COLO668 (cell line): Measurements from ENCODE around the gene CRYBA2.

Experiments
- DNase-seq: peaks from one replicate; lab custom pipeline; 2025; ENCODE audit not compliant: unreplicated experiment; lab: John Stamatoyannopoulos, UW

CRYBA2 gene

DNA sequence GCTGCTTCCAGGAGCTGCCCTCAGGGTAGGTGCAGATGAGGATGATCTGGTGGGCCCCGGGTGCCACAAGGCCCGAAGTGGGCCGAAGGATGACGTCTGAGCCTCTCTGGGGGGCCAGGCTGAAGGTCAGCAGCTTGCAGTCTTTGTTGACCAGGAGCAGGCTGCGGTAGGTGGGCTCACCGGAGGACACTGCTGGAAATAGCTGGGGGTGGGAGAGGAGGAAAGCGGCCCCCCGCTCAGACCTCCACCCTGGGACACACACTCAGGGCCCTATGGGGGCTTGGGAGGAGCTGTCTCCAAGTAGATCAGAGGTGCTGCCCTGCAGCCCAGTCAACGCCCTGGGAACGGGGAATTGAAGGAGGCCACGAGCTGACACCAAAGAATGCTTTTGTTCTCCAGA lies 30.8 kb upstream of the CRYBA2 start:
- DNase-seq: no peak

DNA sequence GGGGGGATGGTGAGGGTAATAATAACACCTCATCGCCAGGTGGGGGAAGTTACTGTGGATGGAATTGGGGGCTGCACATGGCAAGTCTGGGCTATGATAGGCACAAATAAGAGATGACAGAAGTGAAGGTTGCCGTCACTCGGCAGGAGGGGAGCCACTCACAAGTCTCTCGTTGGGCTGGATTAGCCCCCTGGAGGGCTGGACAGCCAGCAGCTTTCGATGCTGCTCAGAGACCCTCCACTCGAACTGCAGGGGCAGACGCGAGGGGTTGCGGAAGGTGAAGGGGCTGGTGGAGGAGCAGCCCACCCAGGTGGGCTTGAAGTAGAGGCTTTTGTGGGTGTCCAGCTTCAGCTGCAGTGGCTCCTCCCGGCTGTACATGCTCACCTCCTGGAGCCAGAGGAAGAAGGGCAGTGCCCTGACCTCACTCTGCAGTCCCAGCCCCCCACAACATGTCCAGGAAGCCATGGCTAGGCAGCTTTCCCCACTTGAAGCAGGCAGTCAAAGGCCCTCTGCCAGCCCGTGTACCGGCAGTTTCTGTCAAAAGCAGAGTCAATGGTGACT lies 29.9 kb upstream of the CRYBA2 start:
- DNase-seq: no peak

DNA sequence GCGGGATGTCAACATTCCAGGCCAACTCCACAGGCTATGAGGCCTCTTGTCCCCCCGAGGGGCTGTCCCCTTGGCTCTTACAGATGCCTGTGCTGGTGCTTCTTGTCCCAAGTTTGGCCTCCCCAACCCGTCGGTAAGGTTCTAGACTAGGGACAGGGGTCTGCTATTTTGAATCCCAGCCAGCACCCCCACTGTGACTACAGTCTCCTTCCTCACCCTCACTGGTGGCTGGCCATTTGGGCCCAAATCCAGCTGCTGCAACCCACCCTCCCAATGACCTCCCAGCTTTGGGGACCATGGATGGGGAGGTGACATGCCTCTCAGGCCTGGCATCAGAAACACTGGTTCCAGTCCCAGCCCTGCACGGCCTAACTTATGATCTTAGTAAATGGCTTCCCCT lies 29.4 kb upstream of the CRYBA2 start:
- DNase-seq: no peak

DNA sequence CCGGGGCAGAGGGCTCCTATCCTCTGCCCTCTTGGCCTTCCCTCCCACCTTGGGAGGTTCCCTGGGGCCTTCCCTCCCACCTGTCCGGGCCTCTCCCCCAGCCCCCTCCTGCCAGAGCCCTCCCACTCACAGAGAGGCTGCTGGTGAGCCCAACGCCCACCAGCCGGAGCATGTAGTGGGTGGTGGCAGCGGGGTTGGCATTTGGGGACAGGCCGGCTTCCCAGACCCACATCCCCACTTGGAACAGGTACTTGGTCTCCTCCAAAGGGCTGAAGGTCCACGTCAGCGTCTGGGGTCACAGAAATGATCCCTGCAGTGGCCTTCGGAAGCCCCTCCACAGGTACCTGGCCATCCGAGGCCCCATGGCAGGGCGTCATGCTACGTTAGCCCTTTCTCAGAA lies 28.8 kb upstream of the CRYBA2 start:
- DNase-seq: no peak

DNA sequence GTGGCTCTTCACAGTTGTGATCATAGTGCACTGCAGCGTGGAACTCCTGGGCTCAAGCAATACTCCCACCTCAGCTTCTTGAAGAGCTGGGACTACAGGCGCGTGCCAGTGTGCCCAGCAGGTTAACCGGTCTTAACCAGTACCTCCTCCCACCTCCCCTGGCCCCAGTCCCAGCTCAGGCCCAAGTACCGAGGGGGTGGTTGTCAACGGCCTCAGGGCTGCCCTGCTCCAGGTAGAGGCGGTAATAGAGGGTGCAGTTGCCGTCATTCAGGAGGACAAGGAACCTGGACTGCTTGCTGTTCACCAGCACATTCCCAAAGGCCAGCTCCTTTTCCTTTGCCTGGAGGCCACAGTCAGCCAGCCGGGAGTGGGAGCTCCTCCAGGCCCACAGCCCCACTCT lies 28.4 kb upstream of the CRYBA2 start:
- DNase-seq: no peak

DNA sequence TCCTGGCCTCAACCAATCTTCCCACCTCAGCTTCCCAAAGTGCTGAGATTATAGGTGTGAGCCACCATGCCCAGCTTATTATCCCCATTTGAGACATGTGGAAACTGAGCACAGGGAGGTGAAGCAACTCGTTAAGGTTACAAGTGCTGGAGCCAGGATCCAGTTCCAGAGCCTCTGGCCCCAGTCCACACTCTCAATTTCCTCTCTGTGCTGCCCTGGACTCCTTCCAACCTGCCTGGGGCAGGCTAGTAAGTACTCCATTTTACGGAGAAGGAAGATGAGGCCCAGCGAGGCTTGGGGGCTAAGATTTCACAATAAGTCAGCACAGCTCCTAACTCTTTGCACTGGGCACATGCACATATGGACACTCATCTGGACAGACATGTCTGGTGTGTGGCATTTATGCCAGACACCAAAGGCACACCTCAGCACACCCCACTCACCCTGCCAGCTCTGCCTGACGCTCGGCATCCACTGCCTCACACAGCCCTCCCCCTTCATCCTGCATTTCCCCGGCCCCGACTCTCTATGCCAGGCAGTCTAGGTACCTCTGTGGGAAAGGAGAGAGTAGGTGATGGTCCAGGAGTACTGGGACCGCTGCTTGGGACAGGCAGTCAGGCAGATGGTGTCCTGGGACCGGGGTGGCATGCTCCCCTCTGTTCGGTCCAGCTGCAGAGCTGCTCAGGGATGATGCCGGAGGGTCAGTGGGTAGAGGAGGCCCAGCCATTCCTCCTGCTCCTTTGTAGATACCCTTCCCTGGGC lies 27.6 kb upstream of the CRYBA2 start:
- no peak for DNase-seq

DNA sequence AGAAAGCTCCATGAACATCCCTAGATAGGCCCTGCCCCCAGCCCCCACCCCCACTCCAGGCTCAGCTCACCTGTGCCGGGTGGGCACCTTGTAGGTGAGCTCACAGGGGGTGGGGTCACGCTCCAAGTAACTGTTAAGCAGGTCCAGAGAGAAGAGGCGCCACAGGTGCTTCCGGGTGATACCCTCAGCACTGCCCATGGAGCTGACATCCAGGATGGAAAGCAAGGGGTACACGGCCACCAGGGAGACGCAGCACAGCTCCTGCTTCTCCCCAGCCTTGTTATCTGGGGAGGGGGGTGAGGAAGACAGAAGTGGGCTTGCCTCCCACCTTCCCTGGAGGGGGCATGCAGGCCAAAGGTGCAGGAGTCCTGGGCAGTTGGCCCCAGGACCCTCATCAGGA lies 26.2 kb upstream of the CRYBA2 start:
- DNase-seq: no peak

DNA sequence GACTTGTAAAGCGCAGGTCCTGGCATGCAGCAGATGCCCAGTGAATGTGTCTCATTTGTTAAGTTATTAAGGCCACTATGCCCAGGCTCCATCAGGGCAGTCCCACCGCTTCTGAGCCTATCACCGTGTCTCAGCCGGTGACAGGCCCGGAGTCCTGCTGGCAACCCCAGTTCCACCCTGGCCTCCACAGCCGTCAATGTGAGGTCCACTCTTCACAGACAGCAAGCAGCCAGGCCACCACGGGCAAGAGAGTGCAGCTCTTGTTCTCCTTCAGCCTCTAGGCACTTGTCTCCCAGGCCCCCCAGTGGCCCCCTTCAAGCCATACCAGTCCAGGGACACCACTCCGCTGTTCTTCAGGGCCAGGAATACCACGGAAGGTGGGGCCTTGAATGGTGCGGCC lies 25.5 kb upstream of the CRYBA2 start:
- DNase-seq: no peak

DNA sequence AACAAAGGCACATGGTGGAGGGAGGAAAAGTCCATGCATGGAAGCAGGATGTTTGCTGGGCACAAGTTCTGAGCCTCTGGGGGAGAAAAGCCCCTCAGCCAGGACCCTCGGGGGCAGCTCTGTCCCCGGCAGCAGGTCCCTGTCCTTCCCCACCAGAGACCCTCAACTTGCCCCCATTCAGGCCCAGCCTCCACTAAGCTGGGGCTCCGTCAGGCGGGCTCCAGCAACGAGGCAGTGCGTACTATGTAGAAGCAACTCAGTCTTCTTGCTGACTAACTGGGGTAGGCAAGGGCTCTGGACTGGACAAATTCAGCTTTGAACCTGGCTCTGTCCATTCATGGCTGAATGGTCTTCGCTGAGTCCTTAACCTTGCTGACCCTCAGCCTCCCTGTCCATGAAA lies 25.1 kb upstream of the CRYBA2 start:
- DNase-seq: no peak

DNA sequence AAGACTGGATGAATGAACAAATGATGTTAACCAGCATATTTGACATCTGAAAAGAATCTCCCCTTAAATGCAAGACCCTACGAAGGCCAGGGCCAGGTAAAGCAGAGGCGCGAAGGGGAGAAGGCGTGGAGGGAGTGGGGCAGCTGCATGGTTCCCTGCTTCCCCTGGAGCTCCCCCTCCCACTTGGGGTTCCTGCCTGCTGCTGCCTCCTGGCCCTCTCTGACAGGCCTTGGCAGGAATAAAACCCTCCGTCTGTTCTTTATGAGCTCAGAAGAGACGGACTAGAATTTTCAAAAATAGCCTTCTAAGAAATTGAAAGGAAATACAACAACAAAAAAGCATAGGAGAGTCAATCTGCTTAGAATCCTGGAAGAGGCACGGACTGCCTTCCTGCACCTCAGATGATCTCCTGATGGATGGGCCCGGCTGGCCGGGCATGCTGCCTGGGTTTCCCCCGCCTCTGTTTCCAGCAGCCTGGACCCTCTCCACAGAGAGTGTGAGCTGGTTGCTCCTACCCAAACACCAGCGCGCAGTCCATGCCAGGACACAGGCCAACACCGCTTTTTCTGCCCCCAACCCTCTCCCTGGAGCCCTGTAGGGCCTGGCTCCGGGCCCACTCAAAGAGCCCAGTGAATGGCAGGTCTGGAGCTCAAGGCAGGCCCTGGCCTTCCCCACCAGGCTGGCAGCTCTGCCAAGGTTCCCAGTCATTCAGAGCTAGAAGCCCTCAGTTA lies 24.1 kb upstream of the CRYBA2 start:
- DNase-seq: no peak

DNA sequence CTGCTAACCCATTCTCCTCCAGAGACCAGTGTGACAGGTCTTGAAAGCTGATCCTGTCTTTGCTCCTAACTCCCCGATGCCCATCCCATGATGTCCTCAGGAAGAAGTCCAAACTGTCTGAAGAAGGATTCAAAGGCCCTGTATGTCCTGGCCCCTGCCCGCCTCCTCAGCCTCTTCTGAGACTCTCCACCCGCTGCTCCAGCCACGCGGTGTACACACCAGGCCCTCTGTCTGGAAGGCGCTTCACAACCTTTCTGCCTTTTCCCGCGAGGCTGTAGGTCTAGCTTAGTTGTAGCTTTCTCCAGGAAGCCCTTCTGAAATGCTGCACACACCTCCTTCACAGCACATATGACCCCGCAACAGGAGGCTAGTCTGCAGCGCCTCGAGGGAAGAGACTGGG lies 23.5 kb upstream of the CRYBA2 start:
- DNase-seq: no peak

DNA sequence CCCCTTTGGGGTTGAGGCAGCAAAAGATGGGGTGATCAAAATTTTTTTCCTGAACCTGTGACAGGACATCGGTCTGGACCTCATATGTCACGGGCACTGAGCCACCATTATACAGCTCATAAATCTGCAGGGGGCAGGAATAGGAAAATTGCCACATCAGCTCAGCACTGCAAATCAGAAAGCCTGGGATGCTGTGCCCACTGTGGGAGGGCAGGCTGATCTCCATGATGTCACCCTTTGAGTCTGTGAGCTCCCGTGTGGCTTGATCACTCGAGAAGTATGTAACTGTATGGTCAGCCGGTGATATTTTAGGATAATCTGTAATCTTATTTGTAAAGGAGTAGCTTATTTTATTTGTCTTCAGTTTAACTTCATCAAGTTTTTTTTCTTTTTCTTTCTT lies 17.7 kb upstream of the CRYBA2 start:
- no peak for DNase-seq

DNA sequence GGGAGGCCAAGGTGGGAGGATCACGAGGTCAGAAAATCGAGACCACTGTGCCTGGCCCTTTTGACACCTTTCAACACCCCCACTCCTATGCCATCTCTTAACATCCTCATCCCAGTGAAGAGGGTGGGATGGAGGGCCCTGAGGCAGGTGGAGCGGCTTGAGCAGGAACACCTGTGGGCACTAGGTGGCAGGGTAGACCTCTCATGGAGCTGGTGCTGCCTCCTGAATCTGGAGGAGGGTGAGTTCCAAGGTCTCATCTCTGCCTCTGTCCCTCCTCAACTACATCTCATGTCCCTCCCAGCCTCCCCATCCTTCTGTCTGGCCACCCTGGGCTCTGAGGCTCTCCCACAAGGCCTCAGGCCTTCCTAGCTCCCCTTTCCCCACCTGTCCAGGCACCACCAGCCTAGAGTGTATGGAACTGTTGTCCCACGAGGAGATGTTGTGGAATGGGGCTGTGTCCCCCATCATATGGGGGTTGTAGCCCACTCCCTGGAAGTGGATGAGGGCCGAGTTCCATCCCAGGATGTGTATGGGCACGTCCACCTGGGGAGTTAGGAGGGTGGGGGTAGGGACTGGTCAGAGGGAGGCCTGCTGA lies 17.0 kb upstream of the CRYBA2 start:
- DNase-seq: peak; percentile 55

DNA sequence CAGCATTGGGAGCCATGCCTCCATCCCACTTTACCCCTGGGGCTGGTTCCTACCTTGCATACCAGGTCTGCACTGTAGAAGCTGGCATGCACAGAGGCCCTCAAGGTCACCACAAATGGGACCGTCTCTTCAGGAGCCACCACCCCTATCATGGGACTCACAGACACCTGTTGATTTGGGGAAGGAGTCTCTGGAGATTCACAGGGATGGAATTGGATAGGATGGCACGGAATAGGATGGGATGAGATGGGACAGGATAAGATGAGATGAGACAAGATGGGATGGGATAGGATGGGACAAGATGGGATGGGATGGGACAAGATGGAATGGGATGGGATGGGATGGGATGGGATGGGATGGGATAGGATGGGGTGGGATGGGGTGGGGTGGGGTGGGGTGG lies 16.1 kb upstream of the CRYBA2 start:
- DNase-seq: no peak

DNA sequence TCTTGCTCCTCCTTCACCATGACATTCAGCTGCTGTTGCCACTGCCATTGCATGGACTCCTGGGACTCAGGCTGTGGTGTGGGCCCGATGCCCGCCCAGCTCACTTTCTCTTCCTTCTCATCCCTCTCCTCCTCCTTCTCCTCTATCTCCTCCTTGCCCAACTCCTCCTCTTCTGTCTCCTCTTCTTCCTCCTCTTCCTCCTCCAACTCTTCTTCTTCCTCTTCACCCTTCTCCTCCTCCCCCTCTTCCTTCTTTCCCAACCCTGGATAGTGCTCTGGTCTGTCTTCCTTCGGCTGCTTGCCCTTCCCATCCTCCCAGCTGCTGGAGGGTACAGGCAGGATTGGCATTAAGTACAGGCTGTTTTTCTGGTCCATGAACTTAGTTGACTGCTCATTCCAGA lies 10.8 kb upstream of the CRYBA2 start:
- DNase-seq: no peak

DNA sequence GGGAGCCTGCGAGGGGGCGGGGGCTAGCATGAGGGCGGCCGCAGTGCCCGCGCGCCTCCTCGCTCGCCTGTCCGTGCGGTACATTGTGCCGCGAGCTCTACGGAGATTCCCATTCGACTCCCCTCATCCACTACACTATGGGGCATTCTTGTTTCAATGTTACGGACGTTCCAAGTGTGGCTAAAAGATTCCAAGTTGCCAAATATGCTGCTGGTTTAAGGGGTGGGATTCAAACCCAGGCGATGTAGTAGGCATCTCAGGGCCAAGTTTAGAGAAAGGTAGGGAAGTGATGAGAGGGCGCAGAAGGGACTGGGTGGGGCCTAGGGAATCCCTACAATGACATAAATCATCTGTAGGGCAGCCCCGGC lies 10.0 kb upstream of the CRYBA2 start:
- DNase-seq: peak; percentile 45

DNA sequence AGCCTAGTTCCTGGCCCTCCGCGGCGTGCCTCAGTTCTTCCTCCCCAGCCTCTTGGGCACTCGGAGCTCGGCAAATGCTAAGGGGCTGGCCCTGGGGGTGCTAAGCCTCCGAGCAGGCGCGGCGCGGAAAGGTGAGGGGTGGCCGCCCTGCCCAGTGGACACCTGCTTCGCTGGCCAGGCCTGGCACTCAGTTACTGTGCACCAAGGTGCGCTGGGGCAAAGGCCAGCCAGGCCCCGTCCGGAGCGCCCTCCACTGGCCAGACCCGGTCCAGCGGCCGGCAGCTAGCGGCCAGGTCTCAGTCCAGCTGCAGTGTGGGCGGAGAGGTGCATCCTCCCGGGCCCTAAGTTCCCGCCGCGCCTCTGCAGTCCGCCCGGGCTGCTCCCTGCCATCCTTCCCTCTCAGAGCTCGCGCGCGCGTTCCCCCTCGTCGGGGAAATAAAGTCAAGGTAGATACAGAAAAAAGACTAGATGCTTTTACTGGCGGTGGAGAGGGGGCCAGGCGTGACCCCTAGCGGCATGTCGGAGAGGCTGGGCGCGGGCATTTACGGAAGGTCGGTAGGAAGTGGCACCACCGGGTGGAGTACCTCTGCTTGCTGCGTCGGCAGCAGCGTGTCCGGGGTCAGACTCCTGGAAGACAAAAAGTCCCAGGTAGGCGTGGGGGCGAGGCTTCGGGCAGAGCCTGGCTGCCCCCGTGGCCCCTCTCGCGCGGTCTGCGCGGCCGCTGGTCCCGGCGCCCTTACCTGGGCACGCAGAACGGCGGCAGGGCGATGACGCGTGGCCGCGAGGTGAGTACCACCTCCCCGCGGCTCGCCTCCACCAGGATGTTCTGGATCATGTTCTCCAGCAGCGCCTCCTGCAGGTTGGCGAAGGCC lies 9.4 kb upstream of the CRYBA2 start:
- peak; percentile 97 for DNase-seq

DNA sequence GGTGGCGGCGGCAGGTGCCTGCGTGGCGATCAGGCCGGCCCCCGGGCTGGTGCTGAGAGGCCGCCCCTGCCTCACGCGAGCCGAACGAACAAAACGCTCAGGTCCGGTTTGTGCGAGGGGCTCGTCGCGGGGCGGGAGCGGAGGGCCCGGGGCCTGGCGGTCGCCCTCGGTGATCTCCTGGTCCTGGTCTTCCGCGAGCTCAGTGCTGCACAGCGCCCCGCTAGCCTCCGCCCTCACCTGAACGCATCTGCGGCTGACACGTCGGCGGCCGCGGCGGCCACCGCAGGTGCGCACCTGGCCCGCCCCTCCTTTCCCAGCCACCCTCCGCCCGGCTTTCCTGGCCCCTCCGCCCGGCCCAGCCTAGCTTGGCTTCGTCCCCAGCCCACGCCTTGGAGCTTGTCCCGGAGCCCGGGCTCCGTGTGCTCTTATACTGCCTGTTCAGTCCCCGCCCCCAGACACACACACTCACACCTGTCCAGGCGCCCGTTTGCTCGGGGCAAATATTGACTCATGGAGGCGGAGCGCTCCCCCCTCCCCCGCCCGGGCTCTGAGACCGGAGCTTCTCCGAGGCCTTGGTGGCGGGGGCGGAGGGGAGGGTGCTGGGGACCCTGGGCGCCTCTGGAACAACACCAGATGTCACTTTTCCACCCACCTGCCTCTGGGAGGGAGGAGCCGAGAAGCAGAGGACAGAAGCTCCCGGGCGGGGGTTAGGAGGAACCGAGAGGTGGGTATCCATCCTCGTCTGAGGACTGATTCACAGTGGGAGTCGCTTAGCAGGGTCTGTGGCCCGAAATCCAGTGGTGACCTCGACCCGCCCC lies 8.6 kb upstream of the CRYBA2 start:
- peak; percentile 99 for DNase-seq

DNA sequence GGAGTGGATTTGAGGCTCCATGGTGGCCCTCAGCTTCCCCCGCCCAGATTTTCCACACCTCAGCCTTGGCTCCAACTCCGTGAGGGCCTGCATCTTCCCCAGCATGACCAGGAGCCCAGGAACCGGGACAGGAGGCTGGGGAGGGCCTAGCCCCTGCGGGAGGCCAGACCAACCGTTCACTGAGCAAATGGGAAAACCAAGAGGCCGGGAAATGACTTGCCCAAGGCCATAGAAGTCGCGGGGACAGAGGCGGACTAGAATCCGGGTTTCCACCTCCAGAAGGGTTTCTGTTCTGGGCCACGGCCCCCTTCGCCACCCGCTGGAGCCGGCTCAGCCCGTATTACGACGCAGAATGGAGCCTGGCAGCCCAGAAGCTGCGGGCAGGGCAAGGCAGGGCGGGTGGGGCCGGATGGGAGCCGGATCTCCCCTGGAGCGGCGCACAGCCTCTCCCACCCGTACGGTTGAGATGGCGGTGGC lies 7.9 kb upstream of the CRYBA2 start:
- DNase-seq: no peak

DNA sequence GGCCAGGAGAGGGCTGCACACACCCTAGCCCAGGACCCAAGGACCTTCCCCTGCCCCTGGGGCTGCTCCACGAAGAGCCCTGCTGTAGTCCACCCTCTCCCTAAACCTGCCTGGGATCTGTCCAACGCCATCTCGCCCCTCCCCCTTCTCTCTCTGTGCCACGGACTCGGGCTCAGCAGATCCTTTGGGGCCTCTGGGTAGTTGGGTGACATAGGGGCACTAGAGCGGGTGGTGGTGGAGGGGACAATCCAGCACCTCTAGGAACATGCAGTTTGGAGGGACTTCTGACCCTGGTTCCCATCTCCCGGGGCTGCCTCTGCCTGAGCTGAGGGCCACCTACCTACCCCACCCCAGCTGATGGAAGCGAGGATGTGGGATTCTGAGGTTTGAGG lies 7.3 kb upstream of the CRYBA2 start:
- peak; percentile 65 for DNase-seq
